Eye (tissue), 1 donor: ENCODE data around the gene PPP2R1B.

Experiments
- DNase-seq: peaks from one replicate; pipeline ENCODE4 v3.0.0-alpha.2; 2015

Gene PPP2R1B

GRCh38 chr11:111745719-111746504 is 20.3 kb downstream of the PPP2R1B start:
- DNase-seq, result no peak

- no peak for DNase-seq
Observed at GRCh38 chr11:111743700-111744099, 22.5 kb downstream of the PPP2R1B start.

GRCh38 chr11:111741751-111742150 is 24.4 kb downstream of the PPP2R1B start:
- DNase-seq, result no peak

- no peak for DNase-seq
Observed at GRCh38 chr11:111739299-111739698, 26.9 kb downstream of the PPP2R1B start.

GRCh38 chr11:111737444-111738210 is 28.6 kb downstream of the PPP2R1B start:
- DNase-seq, result peak; percentile 18

- DNase-seq, result peak; percentile 35
Observed at GRCh38 chr11:111736621-111737443, 29.4 kb downstream of the PPP2R1B start.

- no peak for DNase-seq
Observed at GRCh38 chr11:111736181-111736590, 30.0 kb downstream of the PPP2R1B start.

GRCh38 chr11:111735262-111736116 is 30.7 kb downstream of the PPP2R1B start:
- DNase-seq, result peak; percentile 94

- no peak for DNase-seq
Observed at GRCh38 chr11:111734954-111735261, 31.3 kb downstream of the PPP2R1B start.

GRCh38 chr11:111734101-111734953 is 31.9 kb downstream of the PPP2R1B start:
- peak; percentile 30 for DNase-seq

GRCh38 chr11:111733611-111734088 is 32.5 kb downstream of the PPP2R1B start:
- peak; percentile 33 for DNase-seq

- peak; percentile 23 for DNase-seq
Observed at GRCh38 chr11:111733016-111733415, 33.2 kb downstream of the PPP2R1B start.

- no peak for DNase-seq
Observed at GRCh38 chr11:111731821-111732220, 34.4 kb downstream of the PPP2R1B start.

GRCh38 chr11:111730871-111731591 is 35.2 kb downstream of the PPP2R1B start:
- peak; percentile 69 for DNase-seq

- peak; percentile 60 for DNase-seq
Observed at GRCh38 chr11:111729831-111730311, 36.3 kb downstream of the PPP2R1B start.

GRCh38 chr11:111729071-111729830 is 36.9 kb downstream of the PPP2R1B start:
- DNase-seq, result peak; percentile 36

GRCh38 chr11:111727431-111727830 is 38.8 kb downstream of the PPP2R1B start:
- no peak for DNase-seq

GRCh38 chr11:111726301-111726713 is 39.9 kb downstream of the PPP2R1B start:
- DNase-seq, result no peak

GRCh38 chr11:111725621-111726020 is 40.6 kb downstream of the PPP2R1B start:
- DNase-seq, result no peak
